CD4-positive, alpha-beta memory T cell (primary cell): ENCODE data around the gene CYTH1. TPM values are rescaled to one million over a fixed set of nuclear protein-coding genes. Genes with fewer than 3 reads are reported as not detected.
A peak's percentile ranks its signal among the peaks of the same experiment; 100 is the strongest.

Experiments used
- CTCF ChIA-PET: fragments of 350-600 bp; sonication (Branson Sonifier 250); formaldehyde crosslinking; loops from one replicate; lab custom pipeline; 2021; ENCODE audit warnings: inconsistent platforms; ENCODE audit not compliant: partially characterized antibody; lab: Charles Lee
- POLR2A ChIA-PET: fragments of 350-600 bp; sonication (Branson Sonifier 250); formaldehyde crosslinking; loops from one replicate; lab custom pipeline; 2021; ENCODE audit not compliant: partially characterized antibody; lab: Charles Lee
- DNase-seq, 5 donors: peaks; one replicate each; pipeline versions ENCODE4 v3.0.0 to v3.0.0-alpha.2; 2020 to 2022; ENCODE audit warnings: mixed read lengths in 1 of 5
- H3K27ac ChIP-seq: one replicate; pipeline ENCODE4 v1.7.0; 2013; ENCODE audit warnings: low read depth, low read length
- H3K27me3 ChIP-seq: 2 replicates; pipeline ENCODE4 v1.7.0; 2013; ENCODE audit warnings: mild to moderate bottlenecking, low read length, moderate library complexity; ENCODE audit not compliant: insufficient read depth
- H3K36me3 ChIP-seq: 2 replicates; pipeline ENCODE4 v1.7.0; 2013; ENCODE audit warnings: mild to moderate bottlenecking, low read length, moderate library complexity; ENCODE audit not compliant: insufficient read depth
- H3K4me1 ChIP-seq: 2 replicates; pipeline ENCODE4 v1.7.0; 2013; ENCODE audit warnings: mild to moderate bottlenecking, low read length, moderate library complexity; ENCODE audit not compliant: insufficient read depth
- H3K4me3 ChIP-seq, 2 donors: one replicate each; pipeline ENCODE4 v1.7.0; 2013; ENCODE audit warnings: low read length in 2 of 2, mild to moderate bottlenecking in 1 of 2
- H3K9me3 ChIP-seq, 2 donors: one replicate each; pipeline ENCODE4 v1.7.0; 2013; ENCODE audit warnings: low read length in 2 of 2, control low read depth in 1 of 2; ENCODE audit not compliant: control insufficient read depth in 1 of 2
- H3K27ac Mint-ChIP-seq, 7 donors: one replicate each; pipeline ENCODE4 v1.8.0; 2020 to 2021; ENCODE audit warnings: mixed read lengths in 7 of 7, mild to moderate bottlenecking in 6 of 7, inconsistent platforms in 3 of 7, moderate library complexity in 3 of 7
- H3K27me3 Mint-ChIP-seq, 2 donors: one replicate each; pipeline ENCODE4 v1.8.0; 2020 to 2021; ENCODE audit warnings: mixed read lengths in 2 of 2
- H3K36me3 Mint-ChIP-seq, 2 donors: one replicate each; pipeline ENCODE4 v1.8.0; 2020 to 2021; ENCODE audit warnings: mixed read lengths in 2 of 2, inconsistent platforms in 1 of 2, mild to moderate bottlenecking in 1 of 2
- H3K4me1 Mint-ChIP-seq, 4 donors: one replicate each; pipeline ENCODE4 v1.8.0; 2020 to 2021; ENCODE audit warnings: mixed read lengths in 4 of 4, mild to moderate bottlenecking in 1 of 4
- H3K4me3 Mint-ChIP-seq, 8 donors: one replicate each; pipeline ENCODE4 v1.8.0; 2020 to 2021; ENCODE audit warnings: mixed read lengths in 8 of 8, mild to moderate bottlenecking in 7 of 8, moderate library complexity in 6 of 8, inconsistent platforms in 3 of 8
- H3K9me3 Mint-ChIP-seq, 8 donors: one replicate each; pipeline ENCODE4 v1.8.0; 2020 to 2021; ENCODE audit warnings: mixed read lengths in 8 of 8, mild to moderate bottlenecking in 5 of 8, inconsistent platforms in 3 of 8, moderate library complexity in 1 of 8
- intact Hi-C: fragments of 100-400 bp; cut with micrococcal nuclease; formaldehyde crosslinking; loops from one replicate; pipeline ENCODE4 v1.15.1; 2023
- polyA plus RNA-seq, 2 donors: library from polyadenylated mRNA; unstranded; fragments of 300-500 nt; fragmentation: Illumina TruSeq; gene quantifications; one replicate each; pipeline ENCODE4 v1.2.3, GENCODE V29; 2021
- total RNA-seq, 2 experiments: library from RNA; stranded (reverse); gene quantifications; one replicate each; pipeline ENCODE4 v1.2.3, GENCODE V29; 2021

The CYTH1 gene
- total and polyA plus RNA-seq, 4 experiments from 2014 or later: 271 to 390 (median 375) TPM

- H3K27ac ChIP-seq: no peak overlapping the region
- H3K36me3 ChIP-seq: peaks cover 73% of the 10 kb centered on the region
- H3K9me3 Mint-ChIP-seq: peaks cover 0 to 2% (median 0%) of the 10 kb centered on the region in 8 donors
- ChIA-PET CTCF (interaction anchor here (0.8 to 1.6 kb wide), 3 partner anchors 9 to 100 kb away, joined by 3 read pairs; no protein-coding TSS in a partner anchor), POLR2A (interaction anchor here (0.6 to 9.0 kb wide), 4 partner anchors 10 to 1810 kb away, joined by 3 to 81 read pairs (median 4); partner anchors contain the start of gene CYTH1)
- peaks cover 58 to 87% of the 10 kb centered on the region in 2 donors for H3K36me3 Mint-ChIP-seq
- no peaks in the 10 kb centered on the region for H3K9me3 ChIP-seq
- intact Hi-C loops: loop anchor here (5.0 kb wide), 1 partner anchor 34 kb away; the partner anchor contains the start of gene USP36
- peak overlapping the region; percentile 37 to 99 (median 86) for H3K27ac Mint-ChIP-seq
- H3K27me3 ChIP-seq: no peaks in the 10 kb centered on the region
- no peak overlapping the region for H3K4me3 ChIP-seq
- H3K4me3 Mint-ChIP-seq: no peak overlapping the region
- H3K4me1 Mint-ChIP-seq: peaks cover 34 to 57% (median 46%) of the 10 kb centered on the region in 4 donors
- no peaks in the 10 kb centered on the region for H3K27me3 Mint-ChIP-seq
- DNase-seq: peak in 1 of 5 donors; percentile 13
- peaks cover 44% of the 10 kb centered on the region for H3K4me1 ChIP-seq
Observed at GRCh38 chr17:78808163-78808562, 26.1 kb upstream of the CYTH1 start.

- H3K9me3 Mint-ChIP-seq: peaks cover 0 to 2% (median 0%) of the 10 kb centered on the region in 8 donors
- ChIA-PET CTCF (interaction anchor here (1.2 to 1.6 kb wide), 2 partner anchors 13 to 16 kb away, joined by 5 to 6 read pairs; no protein-coding TSS in a partner anchor), POLR2A (interaction anchor here (1.0 to 9.0 kb wide), 7 partner anchors 10 to 35 kb away, joined by 3 to 81 read pairs (median 7); partner anchors contain the start of gene CYTH1)
- peak overlapping the region; percentile 3 to 83 (median 74) for H3K4me3 Mint-ChIP-seq
- peak in 4 of 5 donors; percentile 21 to 79 (median 64) for DNase-seq
- no peaks in the 10 kb centered on the region for H3K9me3 ChIP-seq
- no peaks in the 10 kb centered on the region for H3K27me3 Mint-ChIP-seq
- H3K36me3 ChIP-seq: peaks cover 68% of the 10 kb centered on the region
- H3K27ac ChIP-seq: peak overlapping the region; percentile 57
- H3K4me3 ChIP-seq: no peak overlapping the region
- H3K27ac Mint-ChIP-seq: peak overlapping the region; percentile 87 to 99 (median 97)
- H3K4me1 Mint-ChIP-seq: peaks cover 39 to 60% (median 52%) of the 10 kb centered on the region in 4 donors
- peaks cover 55 to 86% of the 10 kb centered on the region in 2 donors for H3K36me3 Mint-ChIP-seq
- no peaks in the 10 kb centered on the region for H3K27me3 ChIP-seq
- H3K4me1 ChIP-seq: peaks cover 49% of the 10 kb centered on the region
- intact Hi-C loops: loop anchor here (5.0 kb wide), 1 partner anchor 36 kb away; the partner anchor contains the start of gene USP36
Observed at GRCh38 chr17:78806451-78806850, 24.4 kb upstream of the CYTH1 start.

GRCh38 chr17:78805301-78805700 is 23.2 kb upstream of the CYTH1 start:
- CTCF ChIA-PET: interaction anchor here (1.1 to 1.9 kb wide), 8 partner anchors 10 to 61 kb away, joined by 3 to 8 read pairs (median 4); no protein-coding TSS in a partner anchor
- H3K36me3 Mint-ChIP-seq: peaks cover 52 to 85% of the 10 kb centered on the region in 2 donors

GRCh38 chr17:78804777-78805176 is 22.7 kb upstream of the CYTH1 start:
- Mint-ChIP-seq H3K9me3 (peaks cover 0 to 2% (median 0%) of the 10 kb centered on the region in 8 donors), H3K4me1 (peaks cover 40 to 69% (median 60%) of the 10 kb centered on the region in 4 donors), H3K4me3 (peak overlapping the region; percentile 55 to 83 (median 76)), H3K27me3 (no peaks in the 10 kb centered on the region), H3K27ac (peak overlapping the region; percentile 87 to 99 (median 97)), H3K36me3 (peaks cover 56 to 86% of the 10 kb centered on the region in 2 donors)
- peak in 4 of 5 donors; percentile 32 to 64 (median 40) for DNase-seq
- ChIA-PET POLR2A (interaction anchor here (0.5 to 9.0 kb wide), 18 partner anchors 10 to 95 kb away, joined by 3 to 81 read pairs (median 4); partner anchors contain the start of genes CYTH1 and USP36), CTCF (interaction anchor here (0.6 to 1.9 kb wide), 10 partner anchors 9 to 74 kb away, joined by 3 to 8 read pairs (median 4); no protein-coding TSS in a partner anchor)
- peaks cover 50% of the 10 kb centered on the region for H3K4me1 ChIP-seq
- peaks cover 55% of the 10 kb centered on the region for H3K36me3 ChIP-seq
- H3K9me3 ChIP-seq: no peaks in the 10 kb centered on the region
- H3K4me3 ChIP-seq: peak overlapping the region in 1 of 2 donors; percentile 9
- peak overlapping the region; percentile 57 for H3K27ac ChIP-seq
- H3K27me3 ChIP-seq: no peaks in the 10 kb centered on the region
- intact Hi-C loops: loop anchor here (1.0 to 5.0 kb wide), 3 partner anchors 13 to 38 kb away; partner anchors contain the start of genes CYTH1 and USP36

More at GRCh38 chr17:78805301-78805700, 23.2 kb upstream of the CYTH1 start:
- Histone ChIP-seq H3K27ac (peak overlapping the region; percentile 57), H3K9me3 (no peaks in the 10 kb centered on the region), H3K4me1 (peaks cover 49% of the 10 kb centered on the region), H3K27me3 (no peaks in the 10 kb centered on the region), H3K36me3 (peaks cover 59% of the 10 kb centered on the region), H3K4me3 (peak overlapping the region in 1 of 2 donors; percentile 9)
- Mint-ChIP-seq H3K27ac (peak overlapping the region; percentile 87 to 99 (median 97)), H3K4me3 (peak overlapping the region; percentile 55 to 83 (median 74)), H3K4me1 (peaks cover 40 to 63% (median 55%) of the 10 kb centered on the region in 4 donors), H3K27me3 (no peaks in the 10 kb centered on the region), H3K9me3 (peaks cover 0 to 2% (median 0%) of the 10 kb centered on the region in 8 donors)
- peak; percentile 62 to 91 (median 73) for DNase-seq
- intact Hi-C loops: loop anchor here (1.0 to 5.0 kb wide), 3 partner anchors 12 to 37 kb away; partner anchors contain the start of genes CYTH1 and USP36
- POLR2A ChIA-PET: interaction anchor here (0.5 to 9.0 kb wide), 21 partner anchors 8 to 95 kb away, joined by 3 to 81 read pairs (median 4); partner anchors contain the start of genes CYTH1 and USP36

- Histone ChIP-seq H3K27ac (peak overlapping the region; percentile 31), H3K36me3 (peaks cover 55% of the 10 kb centered on the region)
- POLR2A ChIA-PET: interaction anchor here (0.8 to 9.0 kb wide), 11 partner anchors 9 to 172 kb away, joined by 3 to 81 read pairs (median 10); partner anchors contain the start of gene CYTH1
Observed at GRCh38 chr17:78803186-78803845, 21.2 kb upstream of the CYTH1 start.

GRCh38 chr17:78802459-78802858 is 20.4 kb upstream of the CYTH1 start:
- Mint-ChIP-seq H3K9me3 (peaks cover 0 to 3% (median 0%) of the 10 kb centered on the region in 8 donors), H3K27me3 (no peaks in the 10 kb centered on the region), H3K36me3 (peaks cover 62 to 86% of the 10 kb centered on the region in 2 donors), H3K27ac (peak overlapping the region; percentile 87 to 99 (median 97)), H3K4me1 (peaks cover 57 to 83% (median 74%) of the 10 kb centered on the region in 4 donors), H3K4me3 (peak overlapping the region; percentile 44 to 89 (median 88))
- H3K27me3 ChIP-seq: no peaks in the 10 kb centered on the region
- H3K4me1 ChIP-seq: peaks cover 67% of the 10 kb centered on the region
- H3K27ac ChIP-seq: no peak overlapping the region
- ChIA-PET CTCF (interaction anchor here (1.0 to 4.0 kb wide), 3 partner anchors 13 to 305 kb away, joined by 3 to 15 read pairs (median 3); no protein-coding TSS in a partner anchor), POLR2A (interaction anchor here (0.6 to 9.0 kb wide), 6 partner anchors 12 to 41 kb away, joined by 3 to 81 read pairs (median 31); partner anchors contain the start of gene CYTH1)
- DNase-seq: peak in 1 of 5 donors; percentile 33
- peaks cover 56% of the 10 kb centered on the region for H3K36me3 ChIP-seq
- no peak overlapping the region for H3K4me3 ChIP-seq
- intact Hi-C loops: no loop called here
- H3K9me3 ChIP-seq: no peaks in the 10 kb centered on the region

More at GRCh38 chr17:78803186-78803845, 21.2 kb upstream of the CYTH1 start:
- no peaks in the 10 kb centered on the region for H3K27me3 ChIP-seq
- H3K9me3 ChIP-seq: no peaks in the 10 kb centered on the region
- peaks cover 52 to 82% (median 70%) of the 10 kb centered on the region in 4 donors for H3K4me1 Mint-ChIP-seq
- CTCF ChIA-PET: interaction anchor here (1.0 to 1.1 kb wide), 2 partner anchors 14 to 23 kb away, joined by 3 to 4 read pairs; no protein-coding TSS in a partner anchor
- H3K27me3 Mint-ChIP-seq: no peaks in the 10 kb centered on the region
- H3K4me3 Mint-ChIP-seq: peak overlapping the region; percentile 85 to 89 (median 88)
- peaks cover 65% of the 10 kb centered on the region for H3K4me1 ChIP-seq
- intact Hi-C loops: no loop called here
- H3K9me3 Mint-ChIP-seq: peaks cover 0 to 3% (median 0%) of the 10 kb centered on the region in 8 donors
- peaks cover 59 to 87% of the 10 kb centered on the region in 2 donors for H3K36me3 Mint-ChIP-seq
- DNase-seq: peak; percentile 52 to 69 (median 56)
- H3K4me3 ChIP-seq: peak overlapping the region in 1 of 2 donors; percentile 30
- H3K27ac Mint-ChIP-seq: peak overlapping the region; percentile 87 to 99 (median 97)
